Measurements from ENCODE around the gene TAF12. TPM values are rescaled to one million over a fixed set of nuclear protein-coding genes. Genes with fewer than 3 reads are reported as not detected.
"Not testable (repeated sequence)": the region's sequence is repeated elsewhere in the genome, so short reads cannot be mapped to it uniquely, and the experiment has no call there.

Gene TAF12
- total RNA-seq, 1 donor from 2014 or later, result 17.1 TPM

DNA sequence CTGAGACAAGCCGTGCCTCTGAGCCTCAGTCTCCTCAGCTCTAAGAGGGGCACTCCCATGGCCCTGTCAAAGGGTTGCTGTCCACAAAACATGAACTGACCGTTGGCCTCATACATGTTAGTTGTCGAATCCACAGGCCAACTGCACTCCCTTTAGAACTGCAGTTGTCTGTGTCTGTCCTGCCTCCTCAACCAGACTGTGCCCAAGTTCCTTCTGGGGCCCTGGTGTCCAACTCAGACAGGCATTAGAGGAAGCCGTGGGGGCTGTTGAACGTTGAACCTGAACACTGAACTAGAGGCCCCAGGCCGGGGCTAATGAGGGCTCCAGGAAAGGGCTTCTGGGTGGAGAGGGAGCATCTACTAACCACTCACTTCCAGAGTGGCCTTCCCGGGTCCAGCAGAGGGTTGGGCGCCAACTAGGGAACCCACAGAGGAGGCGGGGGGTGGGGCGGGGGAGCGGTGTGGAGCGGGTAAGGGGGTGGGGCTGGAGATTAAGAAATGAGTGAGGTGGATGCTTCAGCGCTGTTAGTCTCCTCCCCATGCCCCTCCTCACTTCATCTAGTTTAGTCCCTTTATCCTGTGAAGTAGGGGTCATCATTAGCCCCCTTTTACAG, 51.1 kb downstream of the TAF12 start, which contains the start of gene RAB42:
RAB42 (plus strand) TSS at position 558 of the 613 bp plus-strand sequence. CDS start 247 bp downstream, outside the sequence.
- DNase-seq (no peak), ATAC-seq (ENCODE audit: low read depth) (peak; percentile 73)
- Mint-ChIP-seq H3K4me3 (peak within 1 kb of the TSS; percentile 87), H3K36me3 (ENCODE audit: low read depth) (no peaks in the 10 kb centered on the region), H3K9me3 (no peaks in the 10 kb centered on the region), H3K27me3 (peaks cover 3% of the 10 kb centered on the region), H3K27ac (no peak within 1 kb of the TSS), H3K4me1 (peaks cover 18% of the 10 kb centered on the region)
- intact Hi-C loops (cut with micrococcal nuclease), result loop anchor here (1.0 kb wide), 1 partner anchor 10 kb away; no protein-coding TSS in a partner anchor
- POLR2A ChIA-PET, result interaction anchor here (0.9 to 2.6 kb wide), 4 partner anchors 10 to 83 kb away, joined by 4 to 20 read pairs (median 11); no protein-coding TSS in a partner anchor
- CTCF ChIA-PET, result no interaction called here
- TF ChIP-seq, protein P1, sequence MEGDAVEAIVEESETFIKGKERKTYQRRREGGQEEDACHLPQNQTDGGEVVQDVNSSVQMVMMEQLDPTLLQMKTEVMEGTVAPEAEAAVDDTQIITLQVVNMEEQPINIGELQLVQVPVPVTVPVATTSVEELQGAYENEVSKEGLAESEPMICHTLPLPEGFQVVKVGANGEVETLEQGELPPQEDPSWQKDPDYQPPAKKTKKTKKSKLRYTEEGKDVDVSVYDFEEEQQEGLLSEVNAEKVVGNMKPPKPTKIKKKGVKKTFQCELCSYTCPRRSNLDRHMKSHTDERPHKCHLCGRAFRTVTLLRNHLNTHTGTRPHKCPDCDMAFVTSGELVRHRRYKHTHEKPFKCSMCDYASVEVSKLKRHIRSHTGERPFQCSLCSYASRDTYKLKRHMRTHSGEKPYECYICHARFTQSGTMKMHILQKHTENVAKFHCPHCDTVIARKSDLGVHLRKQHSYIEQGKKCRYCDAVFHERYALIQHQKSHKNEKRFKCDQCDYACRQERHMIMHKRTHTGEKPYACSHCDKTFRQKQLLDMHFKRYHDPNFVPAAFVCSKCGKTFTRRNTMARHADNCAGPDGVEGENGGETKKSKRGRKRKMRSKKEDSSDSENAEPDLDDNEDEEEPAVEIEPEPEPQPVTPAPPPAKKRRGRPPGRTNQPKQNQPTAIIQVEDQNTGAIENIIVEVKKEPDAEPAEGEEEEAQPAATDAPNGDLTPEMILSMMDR (IDR thresholded peaks at IDR 0.05), result no peak

DNA sequence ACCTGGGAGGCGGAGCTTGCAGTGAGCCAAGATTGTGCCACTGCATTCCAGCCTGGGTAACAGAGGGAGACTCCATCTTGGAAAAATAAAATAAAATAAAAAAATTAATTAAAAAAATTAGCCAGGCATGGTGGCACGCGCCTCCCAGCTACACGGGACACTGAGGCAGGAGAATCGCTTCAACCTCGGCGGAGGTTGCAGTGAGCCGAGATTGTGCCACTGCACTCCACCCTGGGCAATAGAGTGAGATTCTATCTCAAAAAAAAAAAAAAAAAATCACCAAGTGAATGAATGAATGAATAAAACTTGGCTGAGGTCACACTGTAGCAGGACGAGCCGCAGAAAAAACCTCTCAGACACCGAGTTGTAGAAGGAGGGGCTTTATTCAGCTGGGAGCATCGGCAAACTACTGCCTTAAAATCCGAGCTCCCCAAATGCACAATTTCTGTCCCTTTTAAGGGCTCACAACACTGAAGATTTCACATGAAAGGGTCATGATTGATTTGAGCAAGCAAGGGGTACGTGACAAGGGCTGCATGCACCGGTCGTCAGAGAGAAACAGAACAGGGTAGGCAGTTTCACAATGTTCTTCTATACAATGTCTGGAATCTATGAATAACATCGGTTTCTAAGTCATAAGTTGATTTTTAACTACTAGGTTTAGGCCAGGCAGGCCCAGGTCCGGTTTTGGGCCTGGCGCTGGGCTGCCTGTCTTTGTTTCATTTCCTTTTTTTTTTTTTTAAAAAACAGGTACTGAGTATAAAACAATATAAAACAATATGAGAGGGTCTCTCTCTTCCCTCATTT, 56.1 kb downstream of the TAF12 start:
- DNase-seq, result not testable (repeated sequence)

DNA sequence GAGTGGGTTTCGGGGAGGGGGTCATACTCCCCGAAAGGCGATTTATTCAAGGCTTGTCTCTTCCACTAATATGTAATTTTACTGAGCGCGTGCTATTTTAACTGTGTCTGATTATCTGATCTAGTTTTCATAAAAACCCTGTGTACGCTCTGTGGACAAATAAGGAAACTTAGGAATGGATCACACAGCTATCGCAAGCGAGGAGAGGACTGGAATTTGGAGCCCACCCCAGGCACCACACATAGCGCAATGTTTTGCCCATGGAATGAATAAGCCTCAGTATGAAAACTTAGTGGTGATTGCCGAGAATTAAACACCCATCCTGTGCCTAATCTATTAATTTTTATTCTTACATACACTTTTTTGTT, 60.6 kb downstream of the TAF12 start:
- ATAC-seq (ENCODE audit: low read depth), result peak; percentile 1
- POLR2A ChIA-PET, result interaction anchor here (0.5 to 9.4 kb wide), 48 partner anchors 8 to 809 kb away, joined by 3 to 221 read pairs (median 6); partner anchors contain the start of genes ATP5IF1, EYA3, GMEB1 and MED18
- peak overlapping the region; percentile 91 for H3K27ac Mint-ChIP-seq
- peaks cover 42% of the 10 kb centered on the region for H3K36me3 Mint-ChIP-seq (ENCODE audit: low read depth)
- peak overlapping the region; percentile 96 for H3K4me3 Mint-ChIP-seq
- CTCF ChIA-PET, result interaction anchor here (0.9 to 2.2 kb wide), 11 partner anchors 18 to 334 kb away, joined by 3 to 10 read pairs (median 4); partner anchors contain the start of genes PHACTR4, TAF12, TRNAU1AP and YTHDF2
- intact Hi-C loops (cut with micrococcal nuclease), result loop anchor here (1.0 to 5.0 kb wide), 4 partner anchors 10 to 600 kb away; partner anchors contain the start of genes RAB42, SRSF4 and YTHDF2
- no peaks in the 10 kb centered on the region for H3K27me3 Mint-ChIP-seq
- DNase-seq, result no peak
- TF ChIP-seq, protein P1 (IDR thresholded peaks at IDR 0.05), result no peak
- H3K9me3 Mint-ChIP-seq, result no peaks in the 10 kb centered on the region
- peaks cover 52% of the 10 kb centered on the region for H3K4me1 Mint-ChIP-seq

More for the DNA sequence above, 56.1 kb downstream of the TAF12 start:
- H3K27me3 Mint-ChIP-seq; CTCF ChIA-PET; H3K4me3 Mint-ChIP-seq; intact Hi-C loops (cut with micrococcal nuclease); ATAC-seq (ENCODE audit: low read depth); H3K9me3 Mint-ChIP-seq; H3K36me3 Mint-ChIP-seq (ENCODE audit: low read depth): not testable (repeated sequence)
- POLR2A ChIA-PET, result interaction anchor here (0.7 kb wide), 1 partner anchor 56 kb away, joined by 3 read pairs; no protein-coding TSS in a partner anchor
- H3K27ac Mint-ChIP-seq, result peak overlapping the region; percentile 83
- peaks cover 26% of the 10 kb centered on the region for H3K4me1 Mint-ChIP-seq

DNA sequence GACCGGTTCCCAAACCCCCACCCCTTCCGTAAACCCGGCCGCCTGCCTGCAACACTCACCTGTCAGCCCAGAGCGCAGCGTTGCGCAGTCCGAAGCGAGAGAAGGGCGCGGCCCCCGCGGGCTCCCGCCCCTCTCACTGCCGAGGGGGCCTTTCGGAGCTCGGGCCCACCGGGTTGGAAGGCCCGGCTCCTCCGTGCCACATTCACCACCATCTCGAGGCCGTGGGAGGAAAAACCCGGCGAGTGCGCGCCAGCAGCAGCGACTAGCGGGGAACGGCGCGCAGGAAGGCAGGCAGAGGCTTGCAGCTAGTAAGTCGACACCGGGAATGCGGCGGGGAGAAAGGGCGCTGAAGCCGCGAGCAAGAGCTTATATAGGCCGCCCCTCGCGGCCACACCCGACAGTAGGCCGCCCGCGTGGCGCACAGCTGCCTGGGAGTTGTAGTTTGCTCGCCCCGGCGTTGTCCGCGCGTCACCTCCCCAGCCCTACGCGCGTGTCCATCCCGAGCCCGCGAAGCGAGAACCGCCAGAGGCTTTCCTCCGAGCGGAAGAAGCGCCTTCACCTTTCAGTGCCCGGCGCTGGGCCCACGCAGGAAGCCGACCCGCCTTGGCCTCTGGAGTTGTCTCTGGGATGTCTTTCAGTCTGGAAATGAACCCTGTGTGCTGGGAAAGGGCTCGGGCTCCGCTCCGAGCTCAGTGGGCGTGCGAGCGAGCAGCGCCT, 61.2 kb downstream of the TAF12 start:
- H3K27me3 Mint-ChIP-seq, result no peaks in the 10 kb centered on the region
- H3K9me3 Mint-ChIP-seq, result no peaks in the 10 kb centered on the region
- ATAC-seq (ENCODE audit: low read depth) (peak; percentile 90), DNase-seq (peak; percentile 94)
- H3K27ac Mint-ChIP-seq, result peak overlapping the region; percentile 91
- TF ChIP-seq, protein P1 (IDR thresholded peaks at IDR 0.05), result no peak
- H3K36me3 Mint-ChIP-seq (ENCODE audit: low read depth), result peaks cover 48% of the 10 kb centered on the region
- H3K4me3 Mint-ChIP-seq, result peak overlapping the region; percentile 96
- ChIA-PET CTCF (interaction anchor here (0.9 to 2.2 kb wide), 13 partner anchors 19 to 333 kb away, joined by 3 to 10 read pairs (median 4); partner anchors contain the start of genes PHACTR4, RNU11, TAF12 and TRNAU1AP), POLR2A (interaction anchor here (0.5 to 9.4 kb wide), 58 partner anchors 9 to 809 kb away, joined by 3 to 221 read pairs (median 6); partner anchors contain the start of genes ATP5IF1, EYA3, GMEB1 and MED18)
- H3K4me1 Mint-ChIP-seq, result peaks cover 48% of the 10 kb centered on the region
- intact Hi-C loops (cut with micrococcal nuclease), result loop anchor here (1.0 to 5.0 kb wide), 11 partner anchors 11 to 601 kb away; partner anchors contain the start of genes RAB42, RCC1, RNU11 and SRSF4

Measured in activated B cell treated with CpG ODN at 0.5 μM for 24 hours (primary cell).